ENCODE results near the gene NDC80. TPM values are rescaled to one million over a fixed set of nuclear protein-coding genes. Genes with fewer than 3 reads are reported as not detected.

Gene NDC80
- total RNA-seq, 1 experiment from 2014 or later = 43.0 TPM

DNA sequence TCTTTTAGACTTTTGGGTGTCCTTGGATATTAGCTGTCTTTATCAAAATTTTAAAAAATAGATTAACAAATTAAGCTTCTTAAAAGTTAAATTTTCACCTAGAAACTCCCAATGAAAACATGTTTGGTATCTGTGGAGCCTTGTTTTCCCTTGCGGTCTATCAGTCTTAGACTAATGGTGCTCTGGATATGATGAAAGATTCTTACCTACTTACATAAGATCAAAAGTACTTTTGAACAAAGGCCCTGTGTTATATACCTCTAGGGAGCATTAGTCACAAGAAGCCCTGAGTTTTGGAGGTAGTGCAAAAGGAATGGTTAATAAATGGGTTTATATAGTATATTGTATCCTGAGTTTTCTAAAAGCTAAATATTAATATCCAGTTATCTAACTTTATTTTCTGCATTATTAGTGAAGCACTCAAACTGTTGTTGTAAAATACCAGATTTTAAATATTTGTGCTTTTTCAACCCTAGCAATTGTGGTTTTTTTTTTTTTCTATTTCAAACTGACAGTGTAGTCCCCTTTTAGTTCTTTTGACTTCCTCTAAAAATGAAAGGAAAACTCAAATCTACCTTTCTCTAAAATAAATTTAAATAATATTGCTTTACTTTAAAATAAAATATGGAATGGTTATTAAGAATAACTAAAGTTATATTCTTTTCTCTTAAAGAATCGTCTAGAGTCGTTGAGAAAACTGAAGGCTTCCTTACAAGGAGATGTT lies 18.1 kb downstream of the NDC80 start:
- no peak for DNase-seq
- Histone ChIP-seq H3K9me3 (no peaks in the 10 kb centered on the region), H3K4me3 (no peak overlapping the region), H3K27me3 (no peaks in the 10 kb centered on the region), H3K36me3 (peaks cover 88% of the 10 kb centered on the region)

DNA sequence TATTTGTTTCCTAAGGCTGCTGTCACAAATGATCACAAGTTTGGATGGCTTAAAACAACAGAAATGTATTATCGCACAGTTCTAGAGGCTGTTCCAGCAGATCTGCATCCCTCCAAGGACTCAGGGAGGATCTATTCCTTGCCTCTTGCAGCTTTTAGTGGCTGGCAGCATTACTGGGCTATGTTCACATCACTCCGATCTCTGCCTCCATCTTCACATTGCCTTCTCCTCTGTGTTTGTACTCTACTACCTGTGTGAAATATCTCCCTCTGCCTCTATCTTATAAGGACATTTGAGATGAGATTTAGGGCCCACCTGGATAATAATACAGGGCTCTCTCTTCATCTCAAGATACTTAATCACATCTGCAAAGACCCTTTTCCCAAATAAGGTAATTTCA lies 18.9 kb downstream of the NDC80 start:
- Histone ChIP-seq H3K27me3 (no peaks in the 10 kb centered on the region), H3K36me3 (peaks cover 87% of the 10 kb centered on the region), H3K4me3 (no peak overlapping the region), H3K9me3 (no peaks in the 10 kb centered on the region)
- no peak for DNase-seq

DNA sequence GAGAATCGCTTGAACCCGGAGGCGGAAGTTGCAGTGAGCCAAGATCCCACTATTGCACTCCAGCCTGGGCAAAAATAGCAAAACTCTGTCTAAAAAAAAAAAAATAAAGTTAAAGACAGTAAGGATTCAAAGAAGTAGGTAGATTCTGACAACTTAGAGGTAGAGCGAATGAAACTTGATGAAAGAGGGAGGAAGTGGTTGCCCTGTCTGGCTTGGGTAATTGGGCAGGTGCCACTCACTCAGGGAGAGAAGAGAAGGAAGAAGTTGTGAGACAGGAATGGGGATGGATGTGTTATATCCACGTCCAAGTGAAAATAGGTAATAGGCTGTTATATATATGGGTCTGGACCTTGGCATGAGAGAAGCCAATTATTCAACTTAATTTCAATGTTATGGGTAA lies 26.3 kb downstream of the NDC80 start:
- Histone ChIP-seq H3K36me3 (peaks cover 79% of the 10 kb centered on the region), H3K9me3 (no peaks in the 10 kb centered on the region), H3K4me3 (no peak overlapping the region), H3K27me3 (no peaks in the 10 kb centered on the region)
- no peak for DNase-seq

DNA sequence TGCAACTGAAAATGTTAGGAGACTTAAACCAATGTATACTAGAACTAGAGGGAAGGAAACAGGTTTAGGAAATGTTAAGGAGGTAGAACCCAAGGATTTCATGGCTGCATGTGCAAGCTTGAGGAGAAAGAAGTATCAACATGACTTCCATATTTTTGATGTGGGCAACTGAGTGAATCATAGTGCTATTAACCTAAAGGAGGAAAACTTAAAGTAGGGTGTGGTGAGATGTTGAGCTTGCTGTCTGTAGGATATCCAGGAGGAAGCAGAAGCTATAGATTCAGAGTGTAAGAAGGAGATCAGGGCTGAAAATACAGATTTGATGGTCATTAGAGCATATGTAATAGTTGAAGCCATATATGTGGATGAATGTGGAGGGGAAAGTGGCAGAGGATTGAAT lies 31.5 kb downstream of the NDC80 start:
- H3K27me3 ChIP-seq = no peaks in the 10 kb centered on the region

DNA sequence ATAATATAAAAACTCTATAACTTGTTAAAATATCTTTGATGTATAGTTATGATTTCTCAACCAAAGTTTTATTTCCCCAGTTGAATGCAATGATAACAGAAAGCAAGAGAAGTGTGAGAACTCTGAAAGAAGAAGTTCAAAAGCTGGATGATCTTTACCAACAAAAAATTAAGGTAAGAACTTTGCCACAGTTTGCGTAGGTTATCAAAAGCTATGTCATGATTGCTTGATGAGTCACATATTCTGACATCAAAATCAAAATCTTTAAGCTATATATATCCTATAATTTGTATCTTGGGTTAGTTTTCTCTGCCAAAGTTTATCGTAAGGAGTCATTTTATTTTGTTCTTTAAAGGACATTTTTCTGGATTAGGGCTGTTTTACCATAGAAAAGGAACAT lies 35.0 kb downstream of the NDC80 start:
- H3K4me3 ChIP-seq = no peak overlapping the region
- peaks cover 47% of the 10 kb centered on the region for H3K36me3 ChIP-seq
- no peaks in the 10 kb centered on the region for H3K27me3 ChIP-seq
- no peaks in the 10 kb centered on the region for H3K9me3 ChIP-seq
- no peak for DNase-seq

More for the DNA sequence above, 31.5 kb downstream of the NDC80 start:
- Histone ChIP-seq H3K9me3 (no peaks in the 10 kb centered on the region), H3K4me3 (no peak overlapping the region), H3K36me3 (peaks cover 61% of the 10 kb centered on the region)
- no peak for DNase-seq

DNA sequence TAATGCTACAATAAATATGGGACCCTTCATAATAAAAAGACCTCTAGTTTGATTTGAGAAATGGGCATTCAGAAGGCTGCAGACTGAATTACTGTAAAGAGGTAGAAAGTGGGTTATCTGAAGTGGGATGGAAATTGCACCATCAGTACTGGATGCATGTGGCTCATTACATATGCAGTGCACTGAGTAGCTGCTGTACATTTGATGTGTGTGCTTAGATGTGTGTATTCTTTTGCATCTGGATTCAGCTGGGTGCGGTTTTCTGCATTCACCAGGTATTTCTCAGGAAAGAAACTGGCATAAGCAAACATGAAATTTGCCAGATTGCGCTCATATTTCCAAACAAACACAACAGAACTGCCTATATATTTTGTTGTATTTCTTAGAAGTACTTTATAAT lies 38.2 kb downstream of the NDC80 start:
- no peaks in the 10 kb centered on the region for H3K9me3 ChIP-seq
- H3K4me3 ChIP-seq = no peak overlapping the region
- H3K36me3 ChIP-seq = peaks cover 56% of the 10 kb centered on the region
- H3K27me3 ChIP-seq = no peaks in the 10 kb centered on the region
- no peak for DNase-seq

DNA sequence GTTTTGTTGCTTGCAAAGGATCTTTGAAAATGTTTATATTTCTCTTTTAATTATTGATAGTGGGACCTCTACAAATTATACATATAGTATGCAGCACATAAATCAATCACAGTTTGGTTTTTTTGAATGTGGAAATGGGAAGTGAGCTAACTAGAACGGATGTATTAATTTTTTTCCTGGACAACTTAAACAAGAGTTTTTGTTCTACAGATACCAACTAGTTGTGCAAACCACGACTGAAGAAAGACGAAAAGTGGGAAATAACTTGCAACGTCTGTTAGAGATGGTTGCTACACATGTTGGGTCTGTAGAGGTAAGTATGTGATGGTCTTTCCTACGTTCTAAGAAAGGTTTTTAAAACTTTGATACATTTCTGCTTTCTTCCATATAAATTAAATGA lies 39.2 kb downstream of the NDC80 start:
- no peak for DNase-seq
- Histone ChIP-seq H3K36me3 (peaks cover 65% of the 10 kb centered on the region), H3K4me3 (no peak overlapping the region), H3K9me3 (no peaks in the 10 kb centered on the region), H3K27me3 (no peaks in the 10 kb centered on the region)

DNA sequence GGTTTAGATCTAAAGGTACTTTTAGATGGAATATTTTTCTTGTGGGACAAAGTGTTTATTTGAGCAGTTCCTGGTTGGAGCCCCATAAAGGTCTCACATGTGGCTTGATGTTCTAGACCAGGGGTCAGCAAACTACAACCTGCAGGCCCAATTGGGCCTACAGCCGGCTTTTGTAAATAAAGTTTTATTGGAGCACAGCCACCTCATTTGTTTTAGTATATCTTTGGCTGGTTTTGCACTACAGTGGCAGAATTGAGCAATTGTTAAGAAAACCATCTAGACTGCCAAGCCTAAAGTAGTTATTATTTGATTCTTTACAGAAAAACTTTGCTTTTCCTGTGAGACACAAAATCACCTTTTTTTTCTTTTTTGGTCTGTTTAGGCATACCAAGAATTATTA lies 41.6 kb downstream of the NDC80 start:
- DNase-seq = no peak
- Histone ChIP-seq H3K27me3 (no peaks in the 10 kb centered on the region), H3K36me3 (peaks cover 67% of the 10 kb centered on the region)

DNA sequence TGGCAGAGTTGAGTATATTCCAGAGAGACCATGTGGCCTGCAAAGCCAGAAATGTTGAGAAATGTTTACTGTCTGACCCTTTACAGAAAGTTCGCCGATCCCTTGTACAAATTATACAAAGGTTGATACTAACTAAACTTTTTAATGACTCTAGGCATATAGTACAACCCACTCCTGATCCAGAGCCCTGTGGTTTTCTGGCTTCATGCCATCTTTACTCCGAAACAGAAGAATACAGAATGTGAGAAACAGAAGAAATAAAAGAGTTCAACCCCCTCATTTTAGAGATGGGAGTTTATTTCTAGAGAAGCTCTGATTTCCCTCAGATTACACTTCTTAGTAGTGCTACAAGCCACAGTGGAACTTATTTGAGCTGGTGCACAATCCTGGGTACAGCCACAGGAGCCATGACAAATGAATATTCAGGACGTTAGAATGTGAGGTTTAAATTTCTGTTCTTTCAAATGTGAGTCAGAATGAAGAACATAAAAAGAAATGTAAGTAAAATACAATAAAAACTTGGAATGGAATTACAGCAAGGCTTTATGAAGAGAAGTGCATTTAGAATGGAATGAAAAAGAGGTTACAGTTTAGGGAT lies 46.1 kb downstream of the NDC80 start:
- H3K9me3 ChIP-seq = no peaks in the 10 kb centered on the region
- H3K27me3 ChIP-seq = no peaks in the 10 kb centered on the region
- no peak overlapping the region for H3K4me3 ChIP-seq
- DNase-seq = no peak
- peaks cover 44% of the 10 kb centered on the region for H3K36me3 ChIP-seq

More for the DNA sequence above, 41.6 kb downstream of the NDC80 start:
- Histone ChIP-seq H3K4me3 (no peak overlapping the region), H3K9me3 (no peaks in the 10 kb centered on the region)

DNA sequence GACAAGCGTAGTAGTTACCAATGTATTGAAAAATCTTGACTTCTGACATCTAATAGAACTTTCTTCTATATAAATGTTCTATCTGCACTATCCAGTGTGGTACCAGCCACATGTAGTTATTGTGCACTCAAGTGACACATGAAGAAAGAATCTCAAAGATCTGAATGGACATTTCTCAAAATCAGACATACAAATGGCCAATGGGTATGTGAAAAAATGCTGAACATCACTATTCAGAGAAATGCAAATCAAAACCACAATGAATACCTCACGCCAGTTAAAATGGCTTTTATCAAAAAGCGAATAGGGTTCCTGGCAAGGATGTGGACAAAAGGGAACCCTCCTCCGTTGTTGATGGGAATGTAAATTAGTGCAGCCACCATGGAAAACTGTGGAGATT lies 46.7 kb downstream of the NDC80 start:
- Histone ChIP-seq H3K27me3 (no peaks in the 10 kb centered on the region), H3K4me3 (no peak overlapping the region), H3K36me3 (peaks cover 39% of the 10 kb centered on the region), H3K9me3 (no peaks in the 10 kb centered on the region)
- DNase-seq = no peak

DNA sequence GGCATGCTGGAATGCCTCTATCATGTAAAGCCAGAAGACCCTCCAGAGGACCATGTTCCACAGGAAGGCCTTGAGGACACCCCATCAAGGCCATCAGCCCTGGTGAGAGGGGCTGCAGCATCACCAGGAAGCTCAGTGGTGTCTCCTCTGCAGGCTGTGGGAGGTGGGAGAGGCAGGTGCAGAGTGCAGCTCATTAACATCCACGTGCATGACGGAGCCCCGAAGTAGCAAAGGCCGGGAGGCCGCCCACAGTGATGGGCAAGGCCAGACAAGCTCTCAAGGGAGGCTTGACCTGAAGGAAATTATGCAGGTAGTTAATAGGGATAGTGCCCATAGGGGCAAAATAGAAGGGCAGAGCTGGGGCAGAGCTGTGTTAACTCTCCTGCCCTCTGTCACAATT lies 53.9 kb downstream of the NDC80 start:
- no peaks in the 10 kb centered on the region for H3K36me3 ChIP-seq
- H3K27me3 ChIP-seq = no peaks in the 10 kb centered on the region
- H3K9me3 ChIP-seq = no peaks in the 10 kb centered on the region
- no peak for DNase-seq
- no peak overlapping the region for H3K4me3 ChIP-seq

DNA sequence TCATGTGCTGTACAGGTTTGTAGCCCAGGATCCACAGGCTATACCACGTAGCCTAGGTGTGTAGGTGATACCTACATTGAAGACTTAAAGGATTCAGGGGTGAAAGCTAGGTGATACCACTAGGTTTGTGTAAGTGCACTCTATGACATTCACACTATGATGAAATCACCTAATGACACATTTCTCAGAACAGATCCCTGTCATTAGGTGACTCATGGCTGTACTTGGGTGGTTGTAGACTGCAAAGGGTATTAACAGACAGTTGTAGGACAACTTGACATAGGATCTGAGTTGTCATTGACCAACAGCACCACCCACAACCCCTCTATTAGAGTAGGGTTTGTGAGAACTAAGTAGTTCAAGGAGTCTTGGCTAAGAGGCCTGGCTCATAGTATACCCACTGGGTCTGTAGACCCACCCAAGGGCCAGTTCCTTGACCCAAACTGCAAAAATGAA lies 56.5 kb downstream of the NDC80 start:
- Histone ChIP-seq H3K27me3 (no peaks in the 10 kb centered on the region), H3K4me3 (no peak overlapping the region), H3K9me3 (no peaks in the 10 kb centered on the region), H3K36me3 (no peaks in the 10 kb centered on the region)
- no peak for DNase-seq

DNA sequence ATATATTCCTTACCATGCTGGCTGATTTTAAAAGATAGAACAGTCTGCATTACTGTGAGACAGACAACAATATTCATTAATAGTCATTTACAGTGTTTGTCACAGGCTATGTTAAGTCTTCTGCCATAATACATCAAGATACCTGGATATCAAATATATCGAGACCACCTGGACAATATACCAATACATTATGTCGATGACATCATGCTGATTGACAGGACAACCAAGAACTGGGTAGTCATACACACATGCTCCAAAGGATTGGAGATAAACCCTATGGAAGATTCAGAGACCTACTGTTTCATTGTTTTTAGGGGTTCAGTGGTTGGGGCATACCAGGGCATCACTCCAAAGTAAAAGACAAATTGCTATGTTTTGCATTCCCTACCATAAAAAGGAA lies 57.6 kb downstream of the NDC80 start:
- no peaks in the 10 kb centered on the region for H3K36me3 ChIP-seq
- no peaks in the 10 kb centered on the region for H3K27me3 ChIP-seq
- no peak overlapping the region for H3K4me3 ChIP-seq
- H3K9me3 ChIP-seq = no peaks in the 10 kb centered on the region
- DNase-seq = no peak

DNA sequence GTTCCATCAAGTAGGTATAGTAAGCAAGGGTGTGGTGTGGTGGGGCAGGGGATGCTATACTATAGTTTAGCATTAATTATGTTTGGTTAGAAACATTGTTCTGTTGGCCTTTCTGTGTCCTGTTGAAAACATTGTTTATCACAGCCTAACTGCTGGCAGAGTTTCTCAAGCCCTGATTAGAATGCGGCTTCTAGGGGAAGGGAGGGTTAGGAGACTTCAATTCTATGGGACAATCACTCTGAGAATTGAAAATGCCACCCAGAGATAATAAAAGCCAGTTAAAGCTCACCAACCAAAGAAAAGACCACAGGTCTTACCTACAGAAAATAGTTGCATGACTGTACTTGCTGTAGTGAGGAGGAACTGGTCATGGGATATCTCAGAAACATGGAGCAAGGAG lies 64.2 kb downstream of the NDC80 start:
- no peak overlapping the region for H3K4me3 ChIP-seq
- H3K9me3 ChIP-seq = no peaks in the 10 kb centered on the region
- no peaks in the 10 kb centered on the region for H3K27me3 ChIP-seq
- H3K36me3 ChIP-seq = no peaks in the 10 kb centered on the region
- DNase-seq = no peak

DNA sequence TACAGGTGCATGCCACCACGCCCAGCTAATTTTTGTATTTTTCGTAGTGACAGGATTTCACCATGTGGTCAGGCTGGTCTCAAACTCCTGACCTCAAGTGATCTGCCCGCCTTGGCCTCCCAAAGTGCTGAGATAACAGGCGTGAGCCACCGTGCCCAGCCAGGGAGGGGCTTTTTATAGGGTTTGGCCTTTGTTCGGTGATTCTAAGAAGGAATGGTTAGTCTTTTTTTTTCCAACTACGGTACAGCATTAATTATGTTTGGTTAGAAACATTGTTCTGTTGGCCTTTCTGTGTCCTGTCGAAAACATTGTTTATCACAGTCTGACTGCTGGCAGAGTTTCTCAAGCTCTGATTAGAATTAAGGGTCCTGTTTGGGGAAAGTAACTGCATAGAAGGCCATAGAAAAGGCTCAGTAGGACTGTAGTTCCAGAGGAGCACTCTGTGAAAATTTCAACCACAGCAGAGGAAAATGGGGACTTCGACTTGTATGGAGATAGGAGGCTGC lies 64.8 kb downstream of the NDC80 start:
- H3K36me3 ChIP-seq = no peaks in the 10 kb centered on the region
- no peak for DNase-seq

DNA sequence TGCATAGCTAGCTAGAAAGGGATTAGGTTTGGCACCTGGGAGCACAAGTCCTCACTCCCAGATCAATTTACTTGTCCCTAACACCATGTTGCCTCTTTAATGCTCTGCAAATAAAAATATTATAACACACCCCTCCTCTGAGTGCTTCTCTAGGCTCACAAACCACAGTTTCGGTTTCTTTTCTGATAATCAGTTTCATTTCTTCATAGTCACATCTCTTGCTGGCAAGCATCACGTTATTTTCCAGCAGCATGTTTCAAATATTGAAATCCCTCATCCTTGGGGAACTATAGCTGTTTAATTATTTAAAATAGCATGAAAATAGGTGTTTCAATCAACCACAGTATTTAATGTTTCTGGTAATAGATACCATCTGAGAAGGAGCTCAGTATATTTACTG lies 70.3 kb downstream of the NDC80 start:
- Histone ChIP-seq H3K36me3 (no peaks in the 10 kb centered on the region), H3K9me3 (no peaks in the 10 kb centered on the region), H3K4me3 (no peak overlapping the region), H3K27me3 (no peaks in the 10 kb centered on the region)
- no peak for DNase-seq

More for the DNA sequence above, 64.8 kb downstream of the NDC80 start:
- Histone ChIP-seq H3K4me3 (no peak overlapping the region), H3K9me3 (no peaks in the 10 kb centered on the region), H3K27me3 (no peaks in the 10 kb centered on the region)

DNA sequence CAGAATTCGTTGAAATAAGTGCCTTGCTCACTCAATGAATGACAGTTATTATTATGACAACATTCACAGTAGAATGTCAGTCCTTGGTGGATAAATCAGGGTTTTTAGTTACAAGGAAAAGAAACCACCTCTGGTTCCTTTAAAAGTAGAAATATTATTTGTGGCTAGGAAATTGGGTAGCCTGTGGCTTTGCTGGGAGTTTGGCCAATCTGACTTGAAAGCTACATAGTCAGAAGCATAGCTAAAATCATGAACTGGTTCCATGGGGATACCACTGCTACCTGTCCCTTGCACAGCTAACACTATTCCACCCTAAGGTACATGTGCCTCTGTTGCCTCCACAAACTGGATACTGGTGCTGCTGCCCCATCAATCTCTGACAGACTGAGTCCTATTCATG lies 71.4 kb downstream of the NDC80 start:
- DNase-seq = no peak
- Histone ChIP-seq H3K9me3 (no peaks in the 10 kb centered on the region), H3K4me3 (no peak overlapping the region), H3K36me3 (no peaks in the 10 kb centered on the region), H3K27me3 (no peaks in the 10 kb centered on the region)

DNA sequence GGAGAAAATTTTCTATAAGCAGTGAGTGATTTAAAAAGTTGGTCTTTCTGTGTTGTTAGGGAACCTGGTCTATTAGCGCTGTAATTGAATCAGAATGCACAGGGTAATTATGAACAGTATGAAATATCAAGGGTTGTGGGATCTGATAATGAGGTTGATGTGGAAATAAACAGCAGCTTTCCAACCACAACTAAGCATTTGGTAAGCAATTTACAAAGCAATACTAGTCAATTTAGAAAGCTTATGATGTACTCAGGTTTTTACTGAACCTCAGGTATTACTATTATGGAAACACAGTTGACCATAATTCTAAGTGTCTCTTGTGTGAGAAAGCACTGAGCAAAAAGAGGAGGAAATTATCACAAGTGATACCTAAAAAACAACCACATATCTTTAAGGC lies 73.2 kb downstream of the NDC80 start:
- Histone ChIP-seq H3K36me3 (no peaks in the 10 kb centered on the region), H3K27me3 (no peaks in the 10 kb centered on the region), H3K9me3 (no peaks in the 10 kb centered on the region), H3K4me3 (no peak overlapping the region)
- no peak for DNase-seq

Measured in MG63 (cell line).